ENCODE data around the gene DENND1A.
"Not testable (repeated sequence)": the region's sequence is repeated elsewhere in the genome, so short reads cannot be mapped to it uniquely, and the experiment has no call there.

DENND1A gene

GRCh38 chr9:123771690-123772089 is 158.2 kb downstream of the DENND1A start:
- DNase-seq (ENCODE audit: low spot score), result no peak

DNA sequence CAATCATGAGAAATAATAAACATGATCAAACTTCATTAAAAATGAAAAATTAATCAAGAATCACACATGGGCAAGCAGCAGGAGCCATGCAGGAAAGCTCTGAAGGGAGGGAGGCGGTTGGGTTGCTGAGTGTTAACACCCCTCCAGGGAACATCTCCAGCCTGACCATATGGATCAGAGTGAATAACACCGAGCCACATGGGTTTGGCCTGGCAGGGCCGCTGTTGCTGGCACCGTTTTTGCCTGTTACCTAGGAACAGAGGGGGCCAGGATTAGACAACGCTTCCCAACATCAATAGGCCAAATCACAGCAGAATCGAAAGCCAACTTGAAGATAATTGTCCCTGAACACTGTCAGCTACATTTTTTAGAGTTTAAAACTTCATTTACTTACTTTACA is 160.2 kb downstream of the DENND1A start:
- DNase-seq (ENCODE audit: low spot score), result no peak

- peak; percentile 56 for DNase-seq (ENCODE audit: low spot score)
Measured at GRCh38 chr9:123763910-123764588, 165.9 kb downstream of the DENND1A start.

GRCh38 chr9:123761905-123762605 is 167.9 kb downstream of the DENND1A start:
- peak; percentile 12 for DNase-seq (ENCODE audit: low spot score)

DNA sequence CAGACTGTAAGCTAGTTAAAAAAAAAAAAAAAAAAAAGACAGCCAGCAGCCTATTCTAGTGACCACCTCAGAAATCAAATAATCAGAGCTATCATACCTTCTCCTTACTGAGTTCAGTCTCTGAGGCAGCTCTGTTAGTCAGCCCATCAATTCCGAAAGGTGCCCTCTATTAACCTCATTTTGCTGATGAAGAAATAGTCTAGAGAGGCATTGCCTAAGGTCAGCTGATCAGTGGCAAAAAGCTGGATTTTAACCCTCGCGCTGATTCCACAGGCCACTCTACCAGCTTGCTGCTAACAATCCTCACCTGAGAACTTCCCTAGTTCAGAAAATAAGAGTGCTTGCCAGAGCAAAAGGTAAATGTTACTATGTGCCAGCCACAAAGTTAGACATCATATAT is 172.0 kb downstream of the DENND1A start:
- no peak for DNase-seq (ENCODE audit: low spot score)

- no peak for DNase-seq (ENCODE audit: low spot score)
Measured at GRCh38 chr9:123757547-123757946, 172.4 kb downstream of the DENND1A start.

- DNase-seq (ENCODE audit: low spot score), result no peak
Measured at GRCh38 chr9:123756484-123757106, 173.3 kb downstream of the DENND1A start.

- DNase-seq (ENCODE audit: low spot score), result no peak
Measured at GRCh38 chr9:123753669-123754258, 176.2 kb downstream of the DENND1A start.

- DNase-seq (ENCODE audit: low spot score), result no peak
Measured at GRCh38 chr9:123753016-123753415, 176.9 kb downstream of the DENND1A start.

- DNase-seq (ENCODE audit: low spot score), result no peak
Measured at GRCh38 chr9:123749580-123750202, 180.2 kb downstream of the DENND1A start.

DNA sequence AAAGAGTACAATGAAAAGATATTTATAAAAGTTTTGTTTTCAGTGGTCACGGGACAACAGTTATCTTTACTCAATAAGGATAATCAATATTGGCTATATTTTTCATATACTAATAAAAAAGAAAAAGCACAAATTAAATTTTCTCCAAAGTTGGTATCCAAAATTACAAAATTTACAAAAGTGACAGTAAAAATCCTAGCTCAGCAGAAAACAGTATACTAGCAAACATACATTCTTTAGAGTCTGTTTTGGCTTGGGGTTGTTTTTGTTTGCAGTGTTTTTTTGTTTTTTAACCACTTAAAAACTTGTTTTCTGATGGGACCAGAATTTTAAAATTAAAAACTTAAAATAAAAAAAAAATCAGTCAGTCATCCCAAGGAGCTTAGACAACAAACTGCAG is 183.2 kb downstream of the DENND1A start:
- DNase-seq (ENCODE audit: low spot score), result no peak

- DNase-seq (ENCODE audit: low spot score), result no peak
Measured at GRCh38 chr9:123745933-123746332, 184.0 kb downstream of the DENND1A start.

DNA sequence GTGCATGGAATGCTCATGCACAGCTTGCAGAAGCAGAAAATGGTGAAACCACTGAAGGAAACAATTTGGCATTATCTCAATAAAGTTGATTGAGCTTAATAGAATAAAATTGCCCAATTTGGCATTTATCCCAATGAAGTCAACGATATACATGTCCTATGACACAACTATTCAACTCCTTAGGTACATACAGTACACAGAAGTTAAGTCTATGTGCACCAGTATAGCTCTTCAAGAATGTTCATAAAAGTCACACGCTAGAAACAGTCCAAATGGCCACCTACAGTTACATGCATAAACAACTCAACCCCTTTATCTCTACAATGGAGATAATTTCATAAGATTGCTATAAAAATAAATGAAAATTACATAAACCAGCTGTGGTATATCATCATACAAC is 184.5 kb downstream of the DENND1A start:
- DNase-seq (ENCODE audit: low spot score), result no peak

GRCh38 chr9:123743737-123744136 is 186.2 kb downstream of the DENND1A start:
- no peak for DNase-seq (ENCODE audit: low spot score)

GRCh38 chr9:123742009-123742767 is 187.7 kb downstream of the DENND1A start:
- no peak for DNase-seq (ENCODE audit: low spot score)

DNA sequence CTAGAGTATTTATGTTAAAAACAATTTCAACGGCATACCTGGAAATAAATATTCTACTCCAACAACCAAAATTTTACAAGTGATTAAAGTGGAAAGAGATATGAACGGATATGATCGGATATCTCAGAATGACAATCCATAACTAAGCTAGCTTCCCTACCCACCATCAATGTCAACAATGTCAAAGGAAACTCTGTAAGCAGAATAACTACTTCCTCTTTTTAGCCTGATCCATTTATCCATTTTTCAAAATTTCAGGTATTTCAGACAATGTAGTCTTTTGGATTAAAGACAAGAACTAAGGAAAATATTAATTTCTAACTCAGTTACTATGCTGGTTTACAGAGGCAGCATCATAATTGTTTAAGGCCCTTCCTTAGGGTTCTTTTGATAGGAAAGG is 188.7 kb downstream of the DENND1A start:
- DNase-seq (ENCODE audit: low spot score), result no peak

- no peak for DNase-seq (ENCODE audit: low spot score)
Measured at GRCh38 chr9:123739902-123740301, 190.0 kb downstream of the DENND1A start.

DNA sequence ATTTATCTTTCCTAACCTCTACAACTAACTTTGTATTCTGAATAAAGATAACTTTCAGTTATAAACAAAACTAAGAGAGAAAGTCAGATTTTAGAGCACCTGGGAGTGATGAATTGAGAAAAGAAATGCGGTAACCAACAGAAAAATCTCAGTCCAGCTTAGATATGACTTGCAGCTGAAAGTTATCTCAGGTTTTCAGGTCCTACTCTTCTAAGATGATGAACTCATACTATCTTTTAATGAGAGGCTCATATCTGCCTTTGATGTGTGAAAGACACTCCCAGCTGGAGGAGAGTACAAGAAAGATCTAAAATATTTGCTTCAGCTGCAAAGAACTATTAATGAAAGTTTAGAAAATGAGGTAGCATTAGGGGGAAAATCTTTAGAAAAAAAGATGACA is 190.5 kb downstream of the DENND1A start:
- DNase-seq (ENCODE audit: low spot score), result no peak

DNA sequence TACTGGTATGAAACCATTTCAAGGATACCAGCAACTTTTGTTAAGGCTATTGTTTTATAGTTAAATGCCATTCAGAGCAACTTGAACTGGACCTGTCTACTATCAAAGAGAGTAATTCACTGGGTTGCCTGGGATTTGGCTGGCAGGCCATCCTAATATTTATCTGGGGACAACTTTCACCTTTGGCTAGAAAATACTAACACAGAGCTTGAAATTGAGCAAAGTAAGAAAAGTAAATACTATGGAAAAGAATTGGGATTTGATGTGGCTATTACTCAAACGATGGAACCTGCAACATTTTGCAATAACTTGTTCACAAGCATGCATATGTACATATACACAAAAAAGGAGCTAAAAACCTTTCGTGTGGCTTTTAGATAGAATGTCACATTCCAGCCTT is 191.3 kb downstream of the DENND1A start:
- no peak for DNase-seq (ENCODE audit: low spot score)

DNA sequence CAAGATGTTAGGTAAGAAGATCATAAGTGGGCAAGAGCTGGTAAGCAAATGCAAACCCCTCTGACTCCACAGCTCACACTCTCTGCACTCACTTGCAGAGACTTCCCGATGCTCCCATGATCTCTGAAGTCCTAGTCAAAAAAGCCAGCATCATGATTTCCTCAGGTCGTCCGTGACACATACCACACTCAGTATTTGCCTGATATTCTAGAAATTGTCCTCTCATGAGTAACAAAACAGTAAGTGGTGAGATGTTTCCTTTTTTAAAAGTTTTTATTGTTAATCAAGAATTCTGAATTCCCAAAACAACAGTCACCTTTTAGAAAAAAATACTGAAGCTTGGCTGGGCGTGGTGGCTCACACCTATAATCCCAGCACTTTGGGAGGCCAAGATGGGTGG is 194.6 kb downstream of the DENND1A start:
- DNase-seq (ENCODE audit: low spot score), result no peak

DNA sequence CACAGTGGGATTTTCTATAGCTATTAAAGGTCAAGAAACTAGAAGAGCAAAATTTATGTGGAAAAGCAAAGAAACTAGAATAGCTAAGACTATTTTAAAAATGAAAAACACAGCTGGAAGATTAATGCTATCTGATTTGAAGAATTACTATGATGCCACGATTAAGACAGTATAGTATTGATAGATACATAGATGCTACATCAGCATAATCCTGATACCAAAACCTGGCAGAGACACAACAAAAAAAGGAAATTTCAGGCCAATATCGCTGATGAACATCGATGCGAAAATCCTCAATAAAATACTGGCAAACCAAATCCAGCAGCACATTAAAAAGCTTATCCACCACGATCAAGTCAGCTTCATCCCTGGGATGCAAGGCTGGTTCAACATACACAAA is 201.4 kb downstream of the DENND1A start:
- not testable (repeated sequence) for DNase-seq (ENCODE audit: low spot score)

DNA sequence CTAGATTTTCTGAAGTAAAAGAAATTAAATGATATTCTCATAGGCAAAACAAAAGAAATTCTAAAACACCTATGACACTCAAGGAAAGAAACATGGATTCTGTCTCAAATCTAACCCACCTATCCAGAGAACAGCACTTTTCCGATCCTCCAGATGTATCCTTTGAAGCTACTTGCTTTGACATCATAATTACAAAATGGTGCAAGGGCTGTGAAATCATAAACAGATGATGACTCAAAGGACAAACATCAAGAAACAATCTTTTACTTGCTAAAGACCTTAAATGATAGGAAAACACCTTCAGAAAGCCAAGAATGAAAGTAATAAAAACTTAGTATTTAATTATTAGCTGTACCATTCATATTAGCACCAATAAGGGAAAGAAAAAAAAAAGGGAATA is 202.6 kb downstream of the DENND1A start:
- no peak for DNase-seq (ENCODE audit: low spot score)
